Neural progenitor cell (in vitro differentiated cells): ENCODE data around the gene ZNF556.

ENCODE experiments used
- EZH2phosphoT487 ChIP-seq: fragments of 200-600 bp; sonication (generic); IDR thresholded peaks from 2 replicates; pipeline ENCODE4 v1.6.1; 2017; ENCODE audit warnings: antibody characterized with exemption
- TF ChIP-seq, protein P1 (sequence below): fragments of 200-600 bp; sonication (generic); IDR thresholded peaks from 2 replicates; pipeline ENCODE4 v1.5.1; 2017; ENCODE audit warnings: antibody characterized with exemption, mild to moderate bottlenecking

DNA sequence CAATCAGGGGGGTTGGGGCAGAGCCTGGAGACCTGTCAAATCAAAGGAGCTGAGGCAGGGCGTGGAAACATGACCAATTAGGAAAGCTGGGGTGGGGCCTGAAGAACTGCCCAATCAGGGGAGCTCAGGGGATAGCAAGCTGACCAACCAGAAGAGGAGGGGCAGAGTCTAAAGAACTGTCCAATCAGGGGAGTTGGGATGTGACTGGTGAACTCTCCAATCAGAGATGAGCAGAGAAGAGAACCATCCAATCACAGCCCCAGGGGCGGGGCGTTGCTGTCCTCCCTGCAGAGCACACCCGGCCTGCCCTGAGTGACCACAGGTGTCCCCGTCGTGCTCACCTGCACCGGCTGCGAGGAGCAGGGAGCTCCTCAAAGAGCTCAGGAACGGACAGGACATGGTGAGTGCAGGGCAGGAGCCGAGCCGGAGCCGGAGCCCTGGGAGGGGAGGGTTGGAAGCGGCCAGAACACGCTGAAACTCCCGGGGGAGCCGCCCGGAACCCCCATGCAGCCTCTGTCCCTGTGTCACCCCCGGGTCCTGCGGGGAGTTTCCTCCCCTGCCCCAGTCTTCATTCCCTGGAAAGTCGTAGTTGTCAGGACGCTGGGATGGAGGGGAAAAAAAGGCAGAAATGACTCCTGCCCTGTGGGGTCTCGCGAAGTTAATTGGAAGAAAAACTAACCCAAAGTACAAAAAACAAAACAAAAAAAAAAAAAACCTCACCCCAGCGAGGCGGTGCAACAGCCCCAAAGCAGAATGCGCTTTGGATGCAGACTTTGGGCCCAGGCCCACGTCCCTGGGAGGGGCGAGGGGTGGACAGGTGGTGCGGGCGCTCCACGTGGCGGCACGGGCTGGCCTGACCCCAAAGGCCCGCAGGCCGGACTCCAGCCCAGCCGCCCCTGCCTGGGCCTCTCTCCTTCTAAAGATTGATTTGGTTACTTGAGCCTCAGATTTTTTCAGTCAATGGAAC, at the start of gene ZNF556:
- TF ChIP-seq, protein P1, sequence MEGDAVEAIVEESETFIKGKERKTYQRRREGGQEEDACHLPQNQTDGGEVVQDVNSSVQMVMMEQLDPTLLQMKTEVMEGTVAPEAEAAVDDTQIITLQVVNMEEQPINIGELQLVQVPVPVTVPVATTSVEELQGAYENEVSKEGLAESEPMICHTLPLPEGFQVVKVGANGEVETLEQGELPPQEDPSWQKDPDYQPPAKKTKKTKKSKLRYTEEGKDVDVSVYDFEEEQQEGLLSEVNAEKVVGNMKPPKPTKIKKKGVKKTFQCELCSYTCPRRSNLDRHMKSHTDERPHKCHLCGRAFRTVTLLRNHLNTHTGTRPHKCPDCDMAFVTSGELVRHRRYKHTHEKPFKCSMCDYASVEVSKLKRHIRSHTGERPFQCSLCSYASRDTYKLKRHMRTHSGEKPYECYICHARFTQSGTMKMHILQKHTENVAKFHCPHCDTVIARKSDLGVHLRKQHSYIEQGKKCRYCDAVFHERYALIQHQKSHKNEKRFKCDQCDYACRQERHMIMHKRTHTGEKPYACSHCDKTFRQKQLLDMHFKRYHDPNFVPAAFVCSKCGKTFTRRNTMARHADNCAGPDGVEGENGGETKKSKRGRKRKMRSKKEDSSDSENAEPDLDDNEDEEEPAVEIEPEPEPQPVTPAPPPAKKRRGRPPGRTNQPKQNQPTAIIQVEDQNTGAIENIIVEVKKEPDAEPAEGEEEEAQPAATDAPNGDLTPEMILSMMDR, result no peak
- TF ChIP-seq EZH2phosphoT487, result no peak
